OCI-M2 (cell line): Measurements from ENCODE around the gene TMCO4.

Experiments used
- DNase-seq: peaks from one replicate; lab custom pipeline; 2025; ENCODE audit not compliant: unreplicated experiment; lab: John Stamatoyannopoulos, UW

TMCO4 gene

DNA sequence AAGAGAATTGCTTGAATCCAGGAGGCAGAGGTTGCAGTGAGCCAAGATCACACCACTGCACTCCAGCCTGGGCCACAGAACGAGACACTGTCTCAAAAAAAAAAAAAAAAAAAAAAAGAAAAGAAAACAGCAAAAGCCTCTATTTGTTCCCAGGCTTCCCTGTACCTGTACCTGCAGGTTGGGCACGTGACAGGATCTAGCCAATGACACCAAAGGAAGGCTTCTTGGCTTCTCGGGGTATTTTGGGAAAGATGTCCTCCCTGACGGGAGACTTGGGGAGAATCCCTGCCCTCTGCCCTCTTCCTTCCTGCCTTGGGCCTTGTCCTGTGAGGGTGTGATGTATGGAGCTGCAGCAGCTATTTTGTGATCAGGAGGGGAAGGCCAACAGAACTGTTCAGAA is 22.8 kb downstream of the TMCO4 start:
- DNase-seq: no peak

DNA sequence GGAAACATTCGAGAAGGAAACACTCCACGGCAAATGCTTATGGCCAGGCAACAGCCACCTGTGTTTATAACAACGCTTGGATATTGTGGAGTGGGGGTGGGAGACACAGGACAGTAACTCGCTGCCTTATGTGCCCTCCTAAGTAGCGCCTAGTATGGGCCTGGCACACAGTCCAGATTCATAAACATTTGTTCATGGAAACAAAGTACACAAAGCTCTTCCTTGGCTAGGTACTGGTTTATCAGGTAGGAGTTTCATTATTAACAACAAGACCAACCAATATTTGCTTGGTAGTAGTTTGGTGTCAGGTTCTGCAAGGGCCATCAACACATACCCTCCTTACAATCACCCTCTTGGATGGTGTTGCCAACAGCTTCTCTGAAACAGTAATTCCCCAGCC is 23.4 kb downstream of the TMCO4 start:
- no peak for DNase-seq

DNA sequence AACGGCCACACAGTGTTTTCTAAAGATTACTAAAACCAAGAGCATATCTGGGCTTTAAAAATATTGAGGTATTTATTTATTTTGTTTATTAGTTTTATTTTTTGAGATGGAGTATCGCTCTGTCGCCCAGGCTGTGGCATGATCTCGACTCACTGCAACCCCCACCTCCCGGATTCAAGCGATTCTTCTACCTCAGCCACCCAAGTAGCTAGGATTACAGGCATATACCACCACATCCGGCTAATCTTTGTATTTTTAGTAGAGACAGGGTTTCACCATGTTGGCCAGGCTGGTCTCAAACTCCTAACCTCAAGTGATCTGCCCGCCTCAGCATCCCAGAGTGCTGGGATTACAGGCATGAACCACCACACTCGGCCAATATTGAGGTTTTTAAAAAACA is 23.9 kb downstream of the TMCO4 start:
- DNase-seq: no peak

DNA sequence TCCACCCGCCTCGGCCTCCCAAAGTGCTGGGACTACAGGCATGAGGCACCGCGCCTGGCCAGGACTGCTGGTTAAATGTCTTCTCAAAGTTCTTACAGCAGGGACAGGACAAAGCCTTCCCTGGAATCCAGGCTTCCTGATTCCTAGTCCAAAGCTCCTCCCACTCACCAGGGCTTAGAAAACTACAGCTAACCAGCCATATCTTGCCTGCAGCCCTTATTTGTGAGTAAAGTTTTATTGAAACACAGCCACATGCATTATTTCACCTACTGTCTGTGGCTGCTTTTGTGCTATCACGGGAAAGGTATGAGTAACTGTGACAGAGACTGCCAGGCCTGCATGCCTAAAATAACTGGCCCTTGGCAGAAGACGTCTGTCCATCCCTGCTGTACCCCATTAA is 24.4 kb downstream of the TMCO4 start:
- no peak for DNase-seq

DNA sequence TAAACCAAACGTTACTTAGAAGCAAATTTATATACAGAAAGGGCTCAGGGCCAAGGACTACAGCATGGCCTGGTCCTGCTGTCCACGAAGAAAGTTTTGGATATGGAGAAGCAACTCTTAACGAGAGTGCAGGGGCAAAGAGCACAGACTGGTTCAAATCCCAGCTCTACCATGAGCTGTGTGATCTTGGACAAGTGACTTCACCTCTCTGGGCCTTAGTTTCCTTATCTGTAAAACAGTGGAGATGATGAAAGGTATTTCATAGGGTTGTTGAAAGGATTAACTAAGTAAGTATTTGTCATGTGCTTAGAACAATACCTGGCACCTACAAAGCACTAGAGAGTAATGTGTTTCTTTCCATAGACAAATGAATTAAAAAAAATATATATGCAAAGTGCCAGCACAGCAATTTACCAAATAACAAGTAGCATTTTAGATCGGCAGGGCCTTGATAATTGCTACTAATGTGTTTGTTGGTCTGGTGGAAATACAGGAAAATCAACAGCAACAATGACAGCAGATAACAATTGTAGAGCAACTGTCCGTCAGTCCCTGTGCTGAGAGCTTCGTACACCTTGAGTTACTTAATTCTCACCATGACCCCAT is 25.4 kb downstream of the TMCO4 start:
- no peak for DNase-seq

DNA sequence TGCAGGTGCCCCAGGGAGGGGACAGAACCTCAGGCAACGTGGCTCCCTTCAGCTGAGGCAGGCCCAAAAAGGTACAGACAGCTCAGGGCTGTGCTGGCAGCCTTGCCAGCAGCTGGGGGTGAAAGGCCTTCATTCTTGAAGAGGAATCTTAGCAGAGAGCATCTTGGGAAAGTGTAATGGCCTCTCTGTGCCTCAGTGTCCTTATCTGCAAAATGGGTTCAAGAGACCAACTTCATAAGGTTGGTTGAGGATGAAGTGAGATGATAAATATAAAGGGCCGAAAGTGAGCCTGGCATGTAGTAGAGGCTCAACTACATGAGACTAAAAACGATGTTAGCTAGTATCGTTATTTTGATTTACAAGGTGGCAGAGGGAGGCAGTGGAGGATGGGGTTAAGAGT is 26.2 kb downstream of the TMCO4 start:
- DNase-seq: no peak

DNA sequence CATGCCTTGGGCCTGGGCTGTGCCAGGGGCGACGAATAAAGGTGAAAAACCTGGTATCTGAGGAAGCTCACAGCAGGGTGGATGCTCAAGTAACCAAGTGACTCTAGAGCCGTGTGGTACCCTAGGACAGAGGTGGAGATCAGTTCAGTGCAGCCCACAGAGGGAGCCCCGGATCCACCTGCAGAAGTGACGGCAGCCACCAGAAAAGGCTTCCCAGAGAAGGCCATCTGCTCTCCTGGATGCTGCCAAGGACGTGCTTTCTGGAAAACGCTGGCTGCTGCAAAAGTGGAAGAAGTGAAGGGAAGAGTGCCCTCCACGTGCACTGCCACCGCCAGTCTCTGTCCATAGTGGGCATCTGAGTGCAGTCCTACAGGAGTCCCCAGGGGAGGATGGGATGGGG is 27.7 kb downstream of the TMCO4 start:
- DNase-seq: no peak

DNA sequence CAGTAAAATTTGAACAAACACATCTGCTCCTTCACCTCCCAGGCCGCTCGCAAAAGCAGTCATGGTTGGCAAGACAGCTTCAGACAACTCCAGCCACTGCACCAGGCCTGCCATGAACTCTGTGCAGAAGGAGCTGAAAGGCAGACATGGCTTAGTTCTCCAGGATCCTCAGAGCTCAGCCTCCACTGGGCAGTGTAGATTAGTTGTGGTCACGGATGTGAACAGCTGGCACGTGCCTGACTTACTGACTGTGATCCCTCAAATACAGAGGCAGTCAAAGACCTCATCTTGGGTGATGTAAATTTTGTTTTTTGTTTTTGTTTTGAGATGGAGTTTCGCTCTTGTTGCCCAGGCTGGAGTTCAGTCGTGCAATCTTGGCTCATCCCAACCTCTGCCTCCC is 28.4 kb downstream of the TMCO4 start:
- no peak for DNase-seq

DNA sequence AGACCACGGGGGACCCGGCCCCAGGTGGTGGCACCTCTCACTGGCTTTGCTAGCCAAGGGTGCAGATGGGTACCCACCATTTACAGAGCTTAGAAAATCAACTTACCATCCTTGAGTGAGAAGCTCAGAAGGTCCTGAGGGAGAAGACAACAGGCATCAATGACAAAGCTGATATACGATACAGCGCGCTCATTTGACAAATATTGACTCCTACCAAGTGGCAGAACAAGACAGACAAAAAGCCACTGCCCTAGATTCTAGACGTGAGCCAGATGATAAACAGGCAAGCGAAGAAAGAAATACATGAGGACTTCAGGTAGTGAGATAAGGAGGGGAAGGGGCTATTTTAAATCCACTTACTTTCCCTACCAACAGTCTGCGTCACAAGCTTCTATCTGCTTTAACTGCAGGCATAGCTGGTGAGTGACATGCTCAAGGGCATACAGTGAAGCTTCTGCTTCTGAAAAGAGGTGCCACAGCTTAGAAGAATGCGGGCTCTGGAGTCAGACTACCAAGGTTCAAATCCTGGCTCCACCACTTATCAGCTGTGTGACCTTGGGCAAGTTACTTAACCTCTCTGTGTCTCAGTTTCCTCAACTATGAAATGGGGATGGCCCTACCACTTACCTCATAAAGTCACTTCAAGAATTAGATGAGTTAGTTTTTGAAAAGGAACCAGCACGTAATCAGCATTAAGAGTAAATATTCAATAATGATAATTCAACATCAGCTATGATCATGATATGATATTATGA is 29.1 kb downstream of the TMCO4 start:
- DNase-seq: no peak

DNA sequence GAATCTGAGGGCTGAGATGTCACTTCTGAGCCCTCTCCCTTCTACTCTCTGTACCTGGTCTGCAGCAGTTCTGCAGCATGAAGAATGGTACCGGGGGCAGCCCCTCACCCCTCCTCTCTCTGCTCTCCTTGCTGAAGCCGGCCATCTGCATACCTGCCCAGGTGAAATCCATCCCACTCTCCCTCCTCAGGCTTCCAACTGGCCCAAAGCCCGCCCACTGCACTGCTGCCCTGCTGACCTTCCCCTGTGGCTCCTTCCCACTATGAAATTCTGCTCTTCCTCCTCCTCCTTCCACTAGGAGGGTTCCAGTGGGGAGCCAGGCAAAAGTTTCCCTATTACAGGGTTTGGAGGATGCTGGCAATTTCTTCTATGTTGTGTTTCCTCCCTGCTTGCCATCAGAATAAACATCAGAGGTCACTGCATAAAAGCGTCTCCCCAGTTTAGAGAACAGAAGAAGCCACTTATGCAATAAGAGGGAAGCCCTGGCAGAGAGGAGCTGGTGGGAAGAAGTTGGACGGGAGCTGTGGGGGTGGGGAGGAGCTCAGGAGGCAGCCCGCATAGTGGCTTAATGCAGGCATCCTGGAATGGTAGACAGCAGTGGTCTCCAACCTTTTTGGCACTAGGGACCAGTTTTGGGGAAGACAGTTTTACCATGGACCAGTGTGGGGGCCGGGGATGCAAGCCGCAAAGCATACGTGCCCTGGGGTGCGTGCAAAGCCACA is 30.3 kb downstream of the TMCO4 start:
- DNase-seq: no peak

DNA sequence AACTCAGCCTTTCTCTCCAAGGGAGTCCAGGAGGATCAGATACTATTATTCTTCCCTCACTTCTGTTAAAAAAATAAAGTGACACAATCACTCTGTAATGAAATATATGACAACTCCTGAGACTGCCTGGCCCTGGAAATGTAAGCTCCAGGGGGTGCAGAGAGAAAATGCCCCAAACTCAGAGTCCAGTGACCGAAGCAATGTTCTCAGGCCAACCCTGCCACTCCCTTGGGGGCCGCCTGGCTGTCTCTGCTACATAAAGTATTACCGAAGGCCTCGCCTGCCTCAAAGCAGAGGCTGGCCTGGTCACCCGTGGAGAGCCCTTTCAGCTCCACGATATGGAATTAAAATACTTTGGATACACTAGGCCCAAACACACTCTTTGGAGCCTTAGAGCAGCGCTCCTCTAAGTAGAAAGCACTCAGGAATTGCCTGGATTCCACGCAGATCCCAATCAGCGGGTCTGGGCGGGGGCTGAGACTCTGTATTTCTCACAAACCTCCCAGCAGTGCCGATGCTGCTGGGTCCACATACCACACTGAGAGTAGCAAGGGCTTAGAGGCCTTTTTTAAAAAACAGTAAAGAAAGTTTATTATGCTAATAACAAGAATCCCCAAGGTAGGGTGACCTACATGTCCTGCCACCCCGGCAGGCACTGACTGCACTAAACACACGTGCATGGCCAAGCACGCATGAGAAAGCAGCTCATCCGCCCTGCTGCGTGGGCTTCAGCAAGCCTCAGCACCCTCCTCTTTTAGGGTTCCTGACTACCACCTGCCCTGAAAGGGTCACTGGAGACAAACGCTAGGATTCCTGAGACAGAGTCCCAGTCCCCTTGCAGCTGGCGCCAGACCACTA is 31.1 kb downstream of the TMCO4 start:
- DNase-seq: no peak

DNA sequence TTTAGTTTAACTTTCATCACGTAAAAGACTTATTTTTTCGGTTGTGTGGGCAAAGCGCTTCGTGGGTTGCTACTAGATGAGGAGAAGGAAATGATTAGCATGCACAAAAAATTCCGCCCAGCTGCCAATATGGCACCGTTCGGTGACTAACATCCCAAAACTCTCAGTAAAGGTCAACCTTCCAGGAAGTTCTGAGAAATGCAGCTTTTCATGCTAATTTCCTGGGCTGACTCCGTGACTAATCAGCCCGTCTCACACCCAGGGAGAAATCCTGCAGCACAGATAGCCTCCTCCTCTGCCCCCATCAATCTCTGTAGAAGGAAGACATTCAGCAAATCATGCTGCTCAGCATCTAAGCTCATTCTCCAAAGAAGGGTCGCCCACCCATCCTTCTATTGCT is 34.1 kb downstream of the TMCO4 start:
- DNase-seq: no peak

DNA sequence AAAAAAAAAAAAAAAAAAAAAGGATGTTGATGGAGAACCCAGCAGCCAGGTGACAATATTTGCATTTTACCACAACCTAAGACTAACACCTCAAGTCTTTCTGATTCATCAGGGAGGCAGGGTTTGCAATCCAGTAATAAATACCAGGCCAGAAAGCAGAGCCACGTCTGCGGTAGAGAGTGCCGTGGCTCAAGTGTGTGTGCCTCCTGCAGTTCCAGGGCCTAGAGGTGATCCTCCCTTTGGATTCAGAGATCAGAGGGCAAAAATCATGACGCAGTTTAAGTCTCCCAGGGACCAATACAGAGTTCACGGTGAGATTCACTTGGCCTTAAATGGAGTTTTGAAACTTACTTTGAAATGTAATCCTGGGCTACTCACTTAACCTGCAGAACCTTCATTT is 34.9 kb downstream of the TMCO4 start:
- DNase-seq: no peak

DNA sequence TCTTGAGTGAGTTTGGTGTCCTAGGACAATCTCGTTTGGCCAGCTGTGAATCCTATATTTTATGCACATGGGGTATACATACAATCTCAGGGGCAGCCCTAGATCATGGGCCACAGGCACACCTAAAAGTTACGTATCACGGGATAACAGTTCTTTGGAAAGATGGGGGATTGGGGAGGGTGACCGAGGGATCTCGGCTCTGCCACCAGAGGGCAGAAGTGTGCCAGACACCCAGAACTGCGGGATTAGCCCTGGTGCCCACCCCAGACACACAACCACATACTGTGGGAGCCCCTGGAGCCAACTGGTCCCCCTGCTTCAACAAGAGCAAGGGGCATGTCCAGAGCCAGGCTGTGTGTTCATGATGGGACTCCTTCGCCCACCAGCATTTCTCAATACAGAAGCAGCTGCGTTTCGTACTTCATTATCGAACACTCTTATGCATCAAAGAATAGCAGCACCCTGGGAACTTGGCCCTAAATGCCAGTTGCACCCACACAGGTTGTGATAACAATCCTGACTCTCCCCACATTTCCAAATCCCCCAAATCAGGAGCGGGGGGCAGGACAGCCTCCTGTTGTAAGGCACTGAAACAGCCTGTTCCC is 37.4 kb downstream of the TMCO4 start:
- peak; percentile 9 for DNase-seq

DNA sequence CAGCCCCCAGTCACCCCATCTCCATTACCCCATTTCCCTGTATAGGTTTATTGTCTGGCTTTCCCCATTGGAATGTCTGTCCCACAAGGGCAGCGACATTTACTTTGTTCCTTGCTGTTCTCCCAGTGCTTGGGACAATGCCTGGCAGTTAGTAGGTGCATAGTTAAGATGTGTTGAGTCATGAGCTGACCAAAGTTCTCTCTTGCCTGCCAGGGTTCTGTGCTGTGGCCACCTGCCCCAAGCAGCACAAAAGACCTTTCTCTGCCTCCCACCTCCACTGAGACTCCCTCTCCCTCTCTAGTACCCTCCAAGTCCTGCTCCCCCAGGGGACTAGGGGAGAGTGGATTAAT is 40.0 kb downstream of the TMCO4 start:
- DNase-seq: no peak

DNA sequence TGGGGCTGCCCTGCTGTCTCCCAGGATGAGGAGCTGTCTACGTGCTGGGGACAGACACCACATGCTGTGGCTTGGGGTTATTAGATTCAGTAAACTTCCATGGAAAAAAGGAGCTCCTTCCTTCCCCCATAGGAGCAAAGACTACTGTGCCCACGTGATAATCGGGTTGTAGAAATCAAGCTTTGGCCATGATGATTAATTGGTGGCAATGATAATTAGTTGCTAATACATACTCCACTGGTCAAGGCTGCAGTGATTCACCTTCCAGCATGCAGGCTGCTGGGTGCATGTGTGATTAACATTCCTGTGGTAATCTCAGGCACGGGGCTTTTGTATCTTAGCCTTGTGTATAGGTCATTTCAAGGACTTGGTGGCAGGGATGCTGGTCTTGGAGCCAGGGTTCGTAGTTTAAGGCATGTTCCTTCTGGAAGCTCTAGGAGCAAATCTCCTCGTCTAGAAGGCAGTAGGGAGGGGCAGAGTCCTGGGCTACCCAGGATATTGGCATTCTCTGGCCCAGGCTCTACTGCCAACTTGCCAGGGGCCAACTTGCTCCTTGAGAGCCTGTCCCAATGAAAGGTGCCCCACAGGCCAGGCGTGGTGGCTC is 41.4 kb downstream of the TMCO4 start:
- no peak for DNase-seq

DNA sequence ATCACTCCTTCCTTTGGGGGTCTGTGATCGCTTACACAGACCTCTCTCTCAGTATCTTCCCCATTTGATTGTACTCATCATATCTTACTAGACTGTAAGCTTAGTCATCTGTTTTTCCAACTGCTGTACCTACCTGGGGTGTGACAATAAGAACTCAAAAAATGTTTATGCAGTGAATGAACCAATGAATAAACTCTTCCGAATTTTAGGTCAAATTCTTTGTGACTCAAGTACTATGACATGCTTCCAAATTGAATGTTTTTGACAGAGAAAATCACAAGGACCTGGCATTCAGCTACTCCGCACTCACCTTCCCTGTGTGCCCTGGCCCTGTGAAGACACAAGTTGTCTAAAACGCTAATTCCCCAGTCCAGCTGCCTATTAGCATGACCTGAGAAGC is 42.1 kb downstream of the TMCO4 start:
- DNase-seq: no peak

DNA sequence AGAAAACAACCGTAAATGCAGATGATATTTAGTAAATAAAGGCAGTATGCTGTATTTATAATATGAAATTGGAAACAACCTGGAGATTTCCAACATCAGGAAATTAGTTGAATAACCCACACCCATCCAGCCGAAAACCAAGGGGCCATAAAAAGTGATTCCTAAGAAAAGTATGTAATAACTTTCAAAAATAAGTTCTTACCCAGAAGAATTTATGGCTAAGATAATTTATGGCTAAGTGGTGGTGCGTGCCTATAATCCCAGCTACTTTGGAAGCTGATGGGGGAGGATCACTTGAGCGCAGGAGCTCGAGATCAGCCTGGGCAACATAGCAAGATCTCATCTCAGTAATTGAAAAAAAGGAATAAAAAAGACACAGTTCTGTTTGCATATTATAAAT is 43.2 kb downstream of the TMCO4 start:
- no peak for DNase-seq

DNA sequence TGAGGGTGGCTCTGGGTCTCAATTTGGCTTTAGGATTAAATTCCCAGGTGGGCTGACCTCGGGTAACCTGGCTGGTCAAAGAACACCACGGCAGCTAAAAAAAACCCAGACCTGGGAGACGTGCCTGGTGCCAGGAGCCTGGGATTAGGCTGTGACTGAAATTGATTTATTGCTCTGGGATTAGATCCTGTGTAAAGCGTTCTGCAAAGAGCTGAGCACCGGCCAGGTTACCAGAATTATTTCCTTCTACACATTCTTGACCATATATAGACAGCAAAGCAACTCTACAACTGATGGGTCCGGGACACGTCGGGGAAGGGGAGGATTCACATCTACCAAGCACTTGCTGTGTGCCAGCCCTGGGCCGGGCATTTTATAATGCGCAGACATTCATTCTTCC is 45.2 kb downstream of the TMCO4 start:
- no peak for DNase-seq

DNA sequence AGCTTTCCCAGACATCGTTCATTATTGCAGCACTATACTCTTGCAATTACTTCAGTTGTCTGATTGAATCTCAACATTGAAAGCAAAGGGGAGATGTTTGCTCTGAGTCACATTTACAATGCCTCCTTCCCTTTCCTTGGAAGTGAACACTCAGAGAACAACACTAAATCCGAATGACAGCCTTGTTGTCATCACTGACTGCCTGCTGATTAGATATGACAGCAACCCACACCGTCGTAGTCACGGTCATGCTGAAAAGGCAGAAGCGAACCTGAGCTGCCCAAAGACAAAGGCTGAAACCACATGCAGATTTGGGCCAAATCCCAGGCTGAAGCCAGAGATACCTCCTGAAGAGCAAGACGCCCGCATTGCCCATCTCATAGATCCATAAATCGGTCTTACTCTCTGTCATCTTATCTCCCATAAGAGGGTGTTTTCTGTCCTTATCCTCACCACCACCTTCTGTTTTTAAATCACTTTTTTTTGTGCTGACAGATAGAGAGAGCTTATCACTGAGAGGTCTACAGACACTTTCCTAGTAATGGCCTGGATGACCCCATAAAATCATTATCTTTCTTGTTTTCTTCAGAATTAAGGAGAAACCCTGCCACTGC is 47.5 kb downstream of the TMCO4 start:
- no peak for DNase-seq
